Vein endothelial cell (primary cell): ENCODE measurements around the gene STARD9. TPM values are rescaled to one million over a fixed set of nuclear protein-coding genes. Genes with fewer than 3 reads are reported as not detected.

Source experiments
- total RNA-seq: library from RNA; depleted of rRNA; stranded (reverse); fragments of >200 nt; gene quantifications from 2 replicates; pipeline ENCODE4 v1.2.3, GENCODE V29; 2012

The STARD9 gene
- total RNA-seq, result 20.3 and 27.1 TPM in 2 replicates

DNA sequence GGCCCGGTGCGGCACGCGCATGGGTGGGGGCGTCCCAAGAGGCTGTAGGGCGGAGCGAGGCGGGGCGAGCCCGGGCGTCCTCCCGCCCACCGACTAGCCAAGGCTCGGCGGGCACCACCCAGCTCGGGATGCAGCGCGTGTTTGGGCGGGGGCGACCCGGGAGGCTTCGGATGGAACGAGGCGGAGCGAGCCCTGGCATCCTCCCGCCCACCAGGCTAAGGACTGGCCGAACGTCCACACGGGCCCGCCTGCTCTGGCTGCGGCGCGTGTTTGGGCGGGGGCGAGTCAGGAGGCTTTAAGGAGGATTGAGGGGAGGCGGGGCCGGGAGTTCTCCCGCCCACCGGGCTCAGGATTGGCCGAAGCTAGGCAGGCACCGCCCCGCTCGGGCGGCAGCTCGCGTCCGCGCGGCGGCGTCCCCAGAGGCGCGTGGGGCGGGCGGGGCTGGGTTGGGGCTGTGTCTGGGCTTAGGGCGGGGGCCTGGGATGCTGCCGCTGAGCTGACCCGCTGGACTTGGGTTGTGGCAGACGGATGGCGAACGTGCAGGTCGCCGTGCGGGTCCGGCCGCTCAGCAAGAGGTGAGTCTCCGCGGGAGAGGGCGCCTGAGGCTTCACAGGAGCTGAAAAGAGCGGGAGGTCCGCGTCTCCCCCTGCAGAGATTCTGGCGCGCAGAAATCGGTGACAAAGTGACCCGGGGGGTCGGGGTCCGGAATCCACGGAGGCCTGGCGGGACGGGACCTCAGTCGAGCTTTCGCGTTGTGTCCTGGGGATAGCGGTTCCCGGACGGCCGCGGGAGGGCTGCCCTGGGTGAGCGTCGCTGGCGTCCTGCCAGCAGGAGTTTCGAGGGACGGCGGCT is at the start of gene STARD9:
TSS of gene STARD9 (plus strand) at position 419 of the 852 bp plus-strand sequence. CDS start at position 529, 110 bp downstream.

DNA sequence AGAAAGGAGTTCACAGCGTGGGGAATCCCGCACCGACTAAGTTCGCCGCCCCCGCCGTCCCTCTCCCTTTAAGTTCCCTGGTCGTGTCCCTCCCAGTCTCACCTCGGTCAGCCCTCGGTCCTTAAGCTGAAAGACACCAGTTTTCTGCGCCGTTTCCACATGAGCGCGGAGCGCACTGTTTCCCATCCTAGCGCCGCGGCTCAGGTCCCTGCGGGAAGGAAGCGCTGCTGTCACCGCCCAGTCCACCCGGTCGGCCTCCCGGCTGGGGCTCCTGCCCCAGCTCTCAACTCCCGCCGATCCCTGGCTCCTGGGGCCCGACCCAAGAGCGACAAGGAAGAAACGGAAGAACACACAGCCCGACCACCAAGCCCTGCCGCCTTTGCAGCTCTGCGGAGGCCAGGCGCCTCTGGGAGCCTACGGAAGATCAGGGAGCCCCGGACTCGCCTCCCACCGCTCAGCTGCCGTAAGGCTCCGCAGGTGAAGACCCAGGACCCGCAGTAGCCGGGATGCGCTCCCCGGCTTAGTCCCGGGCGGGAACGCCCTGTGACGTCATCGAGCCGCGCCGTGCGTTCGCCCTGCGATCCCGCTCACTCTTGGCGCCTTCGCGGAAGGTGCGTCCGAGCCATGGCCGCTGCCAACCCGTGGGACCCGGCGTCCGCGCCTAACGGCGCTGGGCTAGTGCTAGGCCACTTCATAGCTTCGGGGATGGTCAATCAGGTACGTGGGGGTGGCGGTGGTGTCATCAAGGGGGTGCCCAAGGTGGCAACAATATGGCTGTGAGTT is 27.0 kb upstream of the STARD9 start, which contains the start of the genes HAUS2 and LRRC57:
TSS of gene HAUS2 (plus strand) at position 590 of the 783 bp plus-strand sequence. CDS start at position 625, 35 bp downstream.
TSS of gene LRRC57 (minus strand) at position 545 of the 783 bp plus-strand sequence. CDS start at position 186, 359 bp downstream.

DNA sequence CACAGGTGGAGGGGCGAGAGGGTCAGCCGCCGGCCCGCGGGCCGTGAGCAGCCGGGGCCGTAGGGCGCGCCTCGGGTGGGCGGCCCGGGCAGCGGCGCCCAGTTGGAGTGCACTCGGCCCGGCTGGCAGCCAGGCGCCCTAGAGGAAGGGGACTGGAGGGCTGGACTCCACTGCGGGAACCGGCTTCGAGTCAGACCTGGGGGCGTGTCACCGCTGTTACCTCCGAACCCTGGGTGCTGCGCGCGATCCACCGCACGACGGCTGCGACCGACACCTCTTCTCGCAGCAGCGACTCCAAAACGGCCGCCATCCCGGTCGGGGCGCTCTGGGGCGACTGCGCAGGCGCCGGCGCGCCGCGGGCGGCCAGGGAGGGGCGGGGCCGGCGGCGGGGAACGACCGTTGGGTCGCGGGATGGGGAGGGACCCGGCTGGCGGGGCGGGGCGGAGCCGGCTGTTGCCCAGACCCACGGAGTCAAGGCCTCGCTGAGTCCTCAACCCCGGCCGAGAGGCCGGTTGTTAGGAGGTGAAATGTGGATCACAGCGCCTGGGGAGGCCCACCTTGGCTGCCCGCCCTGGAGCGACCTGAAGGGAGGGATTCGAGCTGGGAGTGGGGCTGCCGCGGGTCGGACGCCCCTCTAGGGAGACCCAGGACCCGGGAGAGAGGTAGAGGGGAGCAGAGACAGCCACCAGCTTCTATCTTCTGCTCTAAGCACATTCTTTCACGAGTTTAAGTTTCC is 161.6 kb downstream of the STARD9 start, which contains the start of gene CDAN1:
TSS of gene CDAN1 (minus strand) at position 336 of the 736 bp plus-strand sequence. CDS start at position 310, 26 bp downstream.

Other genes starting within 250 kb of the STARD9 start
- 0.33 and 0.96 TPM in 2 replicates for gene CAPN3, start 216.1 kb upstream of the STARD9 start, total RNA-seq
- gene ZNF106, start 84.5 kb upstream of the STARD9 start, total RNA-seq, result 58.6 and 65.7 TPM in 2 replicates
- 170 and 193 TPM in 2 replicates for gene SNAP23, start 80.0 kb upstream of the STARD9 start, total RNA-seq
- 21.9 and 25.8 TPM in 2 replicates for gene LRRC57, start 26.8 kb upstream of the STARD9 start, total RNA-seq
- 27.8 and 42.8 TPM in 2 replicates for gene HAUS2, start 26.8 kb upstream of the STARD9 start, total RNA-seq
- 8.5 and 8.7 TPM in 2 replicates for gene CDAN1, start 161.5 kb downstream of the STARD9 start, total RNA-seq